ENCODE measurements around the gene RFX5. TPM values are rescaled to one million over a fixed set of nuclear protein-coding genes. Genes with fewer than 3 reads are reported as not detected.

Gene RFX5
- total RNA-seq, 1 experiment from 2014 or later, result 52.7 TPM

DNA sequence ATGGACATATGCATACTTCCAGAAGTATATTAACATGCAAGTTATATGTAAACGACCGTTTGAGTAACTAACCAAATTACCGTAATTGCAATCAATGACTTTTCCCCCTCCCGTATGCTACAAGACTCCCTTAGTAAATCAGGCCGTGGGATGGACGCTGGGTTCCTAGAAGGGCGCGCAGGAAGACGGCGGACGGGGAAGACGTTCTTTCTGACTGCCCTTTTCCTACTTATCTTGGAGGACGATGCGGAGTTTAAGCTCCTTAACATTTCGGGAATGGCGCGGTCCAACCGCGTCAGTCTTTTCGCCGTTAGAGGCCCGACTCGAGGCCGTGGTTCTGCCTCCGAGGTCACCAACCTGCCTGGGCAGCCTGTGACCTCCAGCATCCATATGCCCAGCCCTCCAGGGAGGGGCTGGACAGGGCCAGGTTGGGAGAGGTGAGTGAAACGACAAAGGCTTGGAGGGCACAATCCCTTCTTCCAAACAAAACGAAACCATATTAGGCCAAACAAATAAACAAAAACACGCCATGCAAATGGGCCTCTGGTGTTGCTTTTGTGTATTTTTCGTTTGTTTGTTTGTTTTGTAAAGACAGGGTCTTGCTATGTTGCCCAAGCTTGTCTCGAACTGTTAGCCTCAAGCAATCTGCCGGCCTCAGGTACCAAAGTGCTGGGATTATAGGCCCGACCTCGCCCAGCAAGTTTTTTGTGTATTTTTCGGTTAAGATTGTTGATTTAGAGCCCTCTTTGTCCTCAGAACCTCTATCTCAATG lies 19.0 kb downstream of the RFX5 start:
- DNase-seq (ENCODE audit: low read depth, low spot score) (no peak), ATAC-seq (peak; percentile 19)
- no peaks in the 10 kb centered on the region for H4K20me1 ChIP-seq (ENCODE audit: insufficient read depth)
- H3K4me1 ChIP-seq (ENCODE audit: control insufficient read depth in 1 of 2, insufficient read depth in 2 of 2, low read length in 2 of 2), result peaks cover 12 to 24% of the 10 kb centered on the region in 2 experiments
- H3K4me3 ChIP-seq (replicated peaks in 1 of 2; ENCODE audit: low read depth in 1 of 2, low read length in 2 of 2), result peak overlapping the region; percentile 80 to 82
- H3K36me3 ChIP-seq (ENCODE audit: control insufficient read depth in 1 of 2, insufficient read depth in 2 of 2, low read length in 2 of 2), result no peaks in the 10 kb centered on the region; a peak in 1 of 4 replicates
- H3K27me3 ChIP-seq (ENCODE audit: insufficient read depth, low read length), result no peaks in the 10 kb centered on the region
- peak overlapping the region; percentile 80 for H3K27ac ChIP-seq (ENCODE audit: low read depth, low read length)
- peak overlapping the region; percentile 73 for H3K9ac ChIP-seq (ENCODE audit: low read length)
- peak overlapping the region; percentile 90 for H2AFZ ChIP-seq (ENCODE audit: low read depth, low read length, poor library complexity, severe bottlenecking)
- intact Hi-C loops (cut with micrococcal nuclease), result loop anchor here (5.0 kb wide), 1 partner anchor 131 kb away; the partner anchor contains the start of gene PIP5K1A
- peak overlapping the region; percentile 96 for H3K4me2 ChIP-seq (ENCODE audit: low read length)
- H3K9me3 ChIP-seq (ENCODE audit: control insufficient read depth in 1 of 2, insufficient read depth in 1 of 2, low read depth in 1 of 2, low read length in 2 of 2), result no peaks in the 10 kb centered on the region
- BruUV-seq (replicated peaks), result TSS peak; percentile 91
- CTCF ChIA-PET, result interaction anchor here (0.6 to 5.2 kb wide), 6 partner anchors 12 to 69 kb away, joined by 3 to 26 read pairs (median 6); partner anchors contain the start of gene ZNF687
- POLR2A ChIA-PET, result interaction anchor here (0.5 to 2.3 kb wide), 8 partner anchors 8 to 71 kb away, joined by 3 to 18 read pairs (median 6); partner anchors contain the start of genes PSMB4 and ZNF687
- no peaks in the 10 kb centered on the region for H3K9me2 ChIP-seq (ENCODE audit: insufficient read depth)
- H3K79me2 ChIP-seq (ENCODE audit: insufficient read depth, low read length), result peaks cover 14% of the 10 kb centered on the region
- TF ChIP-seq ZFX (IDR thresholded peaks at IDR 0.05) (peak; percentile 46; the same call in 1 of the 2 replicates), EZH2 (IDR thresholded peaks at IDR 0.05) (no peak), TCF7L2 (IDR thresholded peaks at IDR 0.05; ENCODE audit: borderline replicate concordance, extremely low read depth, insufficient read depth, insufficient read length) (no peak)
- RAD21 ChIA-PET (ENCODE audit: low non-redundant PET in 1 of 2, low total read pairs in 2 of 2, uncharacterized antibody in 2 of 2, unreplicated experiment in 2 of 2), result interaction anchor here in 1 of 2 experiments (1.3 kb wide), 1 partner anchor 27 kb away, joined by 4 read pairs; no protein-coding TSS in a partner anchor

DNA sequence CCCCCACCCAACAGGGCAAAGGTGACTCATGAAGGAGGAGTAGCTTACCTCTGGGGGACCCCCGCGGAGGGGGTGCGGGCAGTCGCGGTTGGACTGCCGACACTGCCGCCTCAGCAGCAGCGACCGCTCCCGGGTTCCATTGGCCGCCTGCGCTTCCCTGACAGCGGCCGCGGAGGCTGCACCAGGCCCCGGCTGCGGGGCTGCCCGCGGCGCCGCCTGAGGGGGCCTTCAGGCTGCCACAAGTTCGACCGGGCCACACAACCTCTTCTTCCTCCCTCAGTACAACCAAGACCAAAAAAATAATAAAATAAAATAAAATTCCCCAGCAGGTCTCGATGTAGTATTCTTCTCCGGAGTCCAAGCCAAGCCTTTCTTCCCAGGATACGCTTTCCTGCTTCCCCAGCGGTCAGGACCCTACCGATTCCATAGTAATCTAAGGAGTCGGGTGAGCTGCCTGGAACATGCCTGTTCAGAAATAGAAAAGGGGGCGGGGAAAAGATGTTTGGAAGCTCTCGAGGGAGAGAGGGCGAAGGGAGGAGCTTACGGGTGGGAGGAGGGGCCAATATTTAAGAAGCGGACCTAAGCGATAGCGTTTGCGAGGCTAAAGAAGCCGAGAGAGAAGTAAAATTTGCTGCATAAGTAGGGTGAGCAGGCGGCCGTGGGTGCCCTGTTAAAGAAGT lies 19.7 kb downstream of the RFX5 start, which contains the start of gene PI4KB:
Gene PI4KB, minus strand, starts transcription at position 194 of the 680 bp plus-strand sequence. CDS start 10,935 bp downstream, outside the sequence.
- Histone ChIP-seq H3K4me1 (ENCODE audit: control insufficient read depth in 1 of 2, insufficient read depth in 2 of 2, low read length in 2 of 2) (peaks cover 12 to 24% of the 10 kb centered on the region in 2 experiments), H3K9ac (ENCODE audit: low read length) (peak within 1 kb of the TSS; percentile 73), H3K79me2 (ENCODE audit: insufficient read depth, low read length) (peaks cover 14% of the 10 kb centered on the region), H3K27ac (ENCODE audit: low read depth, low read length) (peak within 1 kb of the TSS; percentile 80), H4K20me1 (ENCODE audit: insufficient read depth) (no peaks in the 10 kb centered on the region), H3K4me3 (replicated peaks in 1 of 2; ENCODE audit: low read depth in 1 of 2, low read length in 2 of 2) (peak within 1 kb of the TSS; percentile 80 to 82), H3K4me2 (ENCODE audit: low read length) (peak within 1 kb of the TSS; percentile 96), H3K9me3 (ENCODE audit: control insufficient read depth in 1 of 2, insufficient read depth in 1 of 2, low read depth in 1 of 2, low read length in 2 of 2) (no peaks in the 10 kb centered on the region), H2AFZ (ENCODE audit: low read depth, low read length, poor library complexity, severe bottlenecking) (peak within 1 kb of the TSS; percentile 90), H3K27me3 (ENCODE audit: insufficient read depth, low read length) (no peaks in the 10 kb centered on the region), H3K36me3 (ENCODE audit: control insufficient read depth in 1 of 2, insufficient read depth in 2 of 2, low read length in 2 of 2) (no peaks in the 10 kb centered on the region; a peak in 1 of 4 replicates), H3K9me2 (ENCODE audit: insufficient read depth) (no peaks in the 10 kb centered on the region)
- ChIA-PET RAD21 (ENCODE audit: low non-redundant PET in 1 of 2, low total read pairs in 2 of 2, uncharacterized antibody in 2 of 2, unreplicated experiment in 2 of 2) (interaction anchor here (0.6 to 1.6 kb wide), 3 partner anchors 14 to 34 kb away, joined by 3 to 6 read pairs (median 4); no protein-coding TSS in a partner anchor), POLR2A (interaction anchor here (0.5 to 2.3 kb wide), 8 partner anchors 9 to 72 kb away, joined by 3 to 18 read pairs (median 6); partner anchors contain the start of genes PSMB4 and ZNF687), CTCF (interaction anchor here (0.6 to 1.9 kb wide), 5 partner anchors 13 to 70 kb away, joined by 3 to 23 read pairs (median 3); partner anchors contain the start of gene ZNF687)
- DNase-seq (ENCODE audit: low read depth, low spot score), result peak; percentile 97
- intact Hi-C loops (cut with micrococcal nuclease), result loop anchor here (5.0 kb wide), 1 partner anchor 130 kb away; the partner anchor contains the start of gene PIP5K1A
- ATAC-seq, result peak; percentile 96
- BruUV-seq (replicated peaks), result no TSS peak
- TF ChIP-seq EGR1 (IDR thresholded peaks at IDR 0.05; ENCODE audit: low read depth), result no peak
- TF ChIP-seq RAD21 (IDR thresholded peaks at IDR 0.05; ENCODE audit: low read depth), result no peak
- peak; percentile 77 for TF ChIP-seq ZFX (IDR thresholded peaks at IDR 0.05)
- TF ChIP-seq EZH2 (IDR thresholded peaks at IDR 0.05), result no peak
- TF ChIP-seq POLR2A (IDR thresholded peaks at IDR 0.05; ENCODE audit: borderline replicate concordance, extremely low read depth, insufficient read depth, insufficient read length), result peak; percentile 68
- TF ChIP-seq, protein P1, sequence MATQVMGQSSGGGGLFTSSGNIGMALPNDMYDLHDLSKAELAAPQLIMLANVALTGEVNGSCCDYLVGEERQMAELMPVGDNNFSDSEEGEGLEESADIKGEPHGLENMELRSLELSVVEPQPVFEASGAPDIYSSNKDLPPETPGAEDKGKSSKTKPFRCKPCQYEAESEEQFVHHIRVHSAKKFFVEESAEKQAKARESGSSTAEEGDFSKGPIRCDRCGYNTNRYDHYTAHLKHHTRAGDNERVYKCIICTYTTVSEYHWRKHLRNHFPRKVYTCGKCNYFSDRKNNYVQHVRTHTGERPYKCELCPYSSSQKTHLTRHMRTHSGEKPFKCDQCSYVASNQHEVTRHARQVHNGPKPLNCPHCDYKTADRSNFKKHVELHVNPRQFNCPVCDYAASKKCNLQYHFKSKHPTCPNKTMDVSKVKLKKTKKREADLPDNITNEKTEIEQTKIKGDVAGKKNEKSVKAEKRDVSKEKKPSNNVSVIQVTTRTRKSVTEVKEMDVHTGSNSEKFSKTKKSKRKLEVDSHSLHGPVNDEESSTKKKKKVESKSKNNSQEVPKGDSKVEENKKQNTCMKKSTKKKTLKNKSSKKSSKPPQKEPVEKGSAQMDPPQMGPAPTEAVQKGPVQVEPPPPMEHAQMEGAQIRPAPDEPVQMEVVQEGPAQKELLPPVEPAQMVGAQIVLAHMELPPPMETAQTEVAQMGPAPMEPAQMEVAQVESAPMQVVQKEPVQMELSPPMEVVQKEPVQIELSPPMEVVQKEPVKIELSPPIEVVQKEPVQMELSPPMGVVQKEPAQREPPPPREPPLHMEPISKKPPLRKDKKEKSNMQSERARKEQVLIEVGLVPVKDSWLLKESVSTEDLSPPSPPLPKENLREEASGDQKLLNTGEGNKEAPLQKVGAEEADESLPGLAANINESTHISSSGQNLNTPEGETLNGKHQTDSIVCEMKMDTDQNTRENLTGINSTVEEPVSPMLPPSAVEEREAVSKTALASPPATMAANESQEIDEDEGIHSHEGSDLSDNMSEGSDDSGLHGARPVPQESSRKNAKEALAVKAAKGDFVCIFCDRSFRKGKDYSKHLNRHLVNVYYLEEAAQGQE (IDR thresholded peaks at IDR 0.05; ENCODE audit: low read depth), result no peak
- TF ChIP-seq YY1 (IDR thresholded peaks at IDR 0.05; ENCODE audit: extremely low read depth, insufficient replicate concordance, low read depth, low read length), result peak; percentile 53
- TF ChIP-seq POLR2AphosphoS5 (IDR thresholded peaks at IDR 0.05; ENCODE audit: low read depth, low read length), result peak; percentile 49; the same call in 1 of the 2 replicates

Measured in HCT116 (cell line).